A673 (cell line): ENCODE results near the gene RNF13.

Experiments
- EZH2 ChIP-seq: fragments of 200-600 bp; sonication (generic); IDR thresholded peaks from 2 replicates; pipeline ENCODE4 v1.6.1; 2017; ENCODE audit warnings: borderline replicate concordance, low read depth, mild to moderate bottlenecking, mixed read lengths, antibody characterized with exemption, low read length; ENCODE audit not compliant: poor library complexity, severe bottlenecking
- TF ChIP-seq, protein P1 (sequence below): fragments of 300-800, 200-600 bp; sonication (generic); conservative IDR thresholded peaks from 2 replicates; pipeline ENCODE4 v1.5.1; 2017; ENCODE audit warnings: low read depth, mild to moderate bottlenecking, antibody characterized with exemption, low read length, moderate library complexity, mixed read lengths

DNA sequence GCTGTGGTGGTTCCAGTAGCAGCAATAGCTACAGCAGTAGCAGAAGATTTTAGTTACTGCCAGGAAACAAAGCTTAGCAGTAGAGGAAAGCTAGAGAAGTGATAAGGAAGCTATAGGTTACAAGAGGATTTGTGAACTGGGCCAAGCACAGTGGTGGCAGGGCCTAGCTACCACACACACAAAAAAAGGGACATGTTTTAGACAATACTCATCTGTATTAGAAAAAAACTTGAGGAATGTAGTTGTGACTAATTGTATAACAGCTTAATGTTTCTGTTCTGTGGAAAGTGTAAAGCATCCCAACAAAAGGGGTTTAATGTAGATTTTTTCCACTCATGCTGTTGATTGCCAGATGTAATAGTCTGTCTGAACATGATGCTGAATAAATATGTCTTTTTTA is 187.6 kb downstream of the RNF13 start:
- TF ChIP-seq, protein P1, sequence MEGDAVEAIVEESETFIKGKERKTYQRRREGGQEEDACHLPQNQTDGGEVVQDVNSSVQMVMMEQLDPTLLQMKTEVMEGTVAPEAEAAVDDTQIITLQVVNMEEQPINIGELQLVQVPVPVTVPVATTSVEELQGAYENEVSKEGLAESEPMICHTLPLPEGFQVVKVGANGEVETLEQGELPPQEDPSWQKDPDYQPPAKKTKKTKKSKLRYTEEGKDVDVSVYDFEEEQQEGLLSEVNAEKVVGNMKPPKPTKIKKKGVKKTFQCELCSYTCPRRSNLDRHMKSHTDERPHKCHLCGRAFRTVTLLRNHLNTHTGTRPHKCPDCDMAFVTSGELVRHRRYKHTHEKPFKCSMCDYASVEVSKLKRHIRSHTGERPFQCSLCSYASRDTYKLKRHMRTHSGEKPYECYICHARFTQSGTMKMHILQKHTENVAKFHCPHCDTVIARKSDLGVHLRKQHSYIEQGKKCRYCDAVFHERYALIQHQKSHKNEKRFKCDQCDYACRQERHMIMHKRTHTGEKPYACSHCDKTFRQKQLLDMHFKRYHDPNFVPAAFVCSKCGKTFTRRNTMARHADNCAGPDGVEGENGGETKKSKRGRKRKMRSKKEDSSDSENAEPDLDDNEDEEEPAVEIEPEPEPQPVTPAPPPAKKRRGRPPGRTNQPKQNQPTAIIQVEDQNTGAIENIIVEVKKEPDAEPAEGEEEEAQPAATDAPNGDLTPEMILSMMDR = no peak
- TF ChIP-seq EZH2 = no peak
